ENCODE measurements around the gene MGRN1. TPM values are rescaled to one million over a fixed set of nuclear protein-coding genes. Genes with fewer than 3 reads are reported as not detected.

The MGRN1 gene
- total RNA-seq, 1 experiment from 2014 or later: 72.3 TPM

GRCh38 chr16:4686497-4687210 lies 62.0 kb downstream of the MGRN1 start:
- ChIA-PET POLR2A (no interaction called here), CTCF (no interaction called here)
- BruUV-seq (replicated peaks): no TSS peak
- H3K36me3 ChIP-seq (ENCODE audit: control insufficient read depth, insufficient read depth, low read length): peaks cover 7% of the 10 kb centered on the region
- intact Hi-C loops (cut with micrococcal nuclease; ENCODE audit: unreplicated experiment): no loop called here
- Mint-ChIP-seq H3K9me3 (ENCODE audit: unreplicated experiment) (no peaks in the 10 kb centered on the region), H3K36me3 (ENCODE audit: insufficient read depth, unreplicated experiment) (peaks cover 4% of the 10 kb centered on the region), H3K27me3 (ENCODE audit: insufficient read depth, unreplicated experiment) (no peaks in the 10 kb centered on the region), H3K27ac (ENCODE audit: unreplicated experiment) (no peak overlapping the region), H3K4me3 (ENCODE audit: unreplicated experiment) (no peak overlapping the region), H3K4me1 (ENCODE audit: low read depth, unreplicated experiment) (no peaks in the 10 kb centered on the region)
- no peaks in the 10 kb centered on the region for H3K27me3 ChIP-seq (replicated peaks; ENCODE audit: control insufficient read depth, insufficient read depth, low read length)
- no peak for TF ChIP-seq CTCF (IDR thresholded peaks at IDR 0.05; ENCODE audit: insufficient read depth in 1 of 2, low read depth in 1 of 2, low read length in 1 of 2, severe bottlenecking in 1 of 2, unreplicated experiment in 1 of 2)
- H3K9me3 ChIP-seq: no peaks in the 10 kb centered on the region
- H3K4me3 ChIP-seq (ENCODE audit: low read depth, low read length): no peak overlapping the region
- DNase-seq: no peak
- H3K4me1 ChIP-seq: no peaks in the 10 kb centered on the region

DNA sequence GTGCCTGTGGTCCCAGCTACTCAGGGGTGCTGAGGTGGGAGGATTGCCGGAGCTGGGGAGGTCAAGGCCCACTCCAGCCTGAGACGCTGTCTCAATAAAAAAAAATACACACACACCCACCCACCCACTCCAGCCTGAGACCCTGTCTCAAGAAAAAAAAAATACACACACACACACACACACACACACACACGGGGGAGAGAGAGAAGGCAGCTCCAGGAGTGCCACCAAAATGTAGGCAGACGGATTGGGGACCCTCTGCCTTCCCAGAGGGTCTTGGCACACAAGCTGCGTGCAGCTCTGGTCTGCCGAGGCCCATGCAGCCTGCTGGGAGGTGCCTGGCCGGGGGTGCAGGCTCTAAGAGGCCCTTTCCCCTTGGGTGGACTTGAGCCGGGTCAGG lies 62.8 kb downstream of the MGRN1 start:
- 0 out of 2 replicates have a peak, but pooled peaks cover 1% of the 10 kb centered on the region for H3K4me1 ChIP-seq
- no peak overlapping the region for H3K4me3 Mint-ChIP-seq (ENCODE audit: unreplicated experiment)
- H3K4me1 Mint-ChIP-seq (ENCODE audit: low read depth, unreplicated experiment): no peaks in the 10 kb centered on the region
- H3K9me3 Mint-ChIP-seq (ENCODE audit: unreplicated experiment): no peaks in the 10 kb centered on the region
- H3K27me3 Mint-ChIP-seq (ENCODE audit: insufficient read depth, unreplicated experiment): no peaks in the 10 kb centered on the region
- intact Hi-C loops (cut with micrococcal nuclease; ENCODE audit: unreplicated experiment): no loop called here
- DNase-seq: no peak
- ChIA-PET POLR2A (no interaction called here), CTCF (no interaction called here)
- H3K27me3 ChIP-seq (replicated peaks; ENCODE audit: control insufficient read depth, insufficient read depth, low read length): no peaks in the 10 kb centered on the region
- no TSS peak for BruUV-seq (replicated peaks)
- TF ChIP-seq CTCF (IDR thresholded peaks at IDR 0.05; ENCODE audit: insufficient read depth in 1 of 2, low read depth in 1 of 2, low read length in 1 of 2, severe bottlenecking in 1 of 2, unreplicated experiment in 1 of 2): no peak
- H3K9me3 ChIP-seq: no peaks in the 10 kb centered on the region
- peaks cover 7% of the 10 kb centered on the region for H3K36me3 ChIP-seq (ENCODE audit: control insufficient read depth, insufficient read depth, low read length)
- H3K36me3 Mint-ChIP-seq (ENCODE audit: insufficient read depth, unreplicated experiment): peaks cover 3% of the 10 kb centered on the region
- no peak overlapping the region for H3K27ac Mint-ChIP-seq (ENCODE audit: unreplicated experiment)
- no peak overlapping the region for H3K4me3 ChIP-seq (ENCODE audit: low read depth, low read length)

- Mint-ChIP-seq H3K36me3 (ENCODE audit: insufficient read depth, unreplicated experiment) (peaks cover 8% of the 10 kb centered on the region), H3K9me3 (ENCODE audit: unreplicated experiment) (no peaks in the 10 kb centered on the region), H3K4me3 (ENCODE audit: unreplicated experiment) (no peak overlapping the region), H3K27me3 (ENCODE audit: insufficient read depth, unreplicated experiment) (no peaks in the 10 kb centered on the region), H3K4me1 (ENCODE audit: low read depth, unreplicated experiment) (no peaks in the 10 kb centered on the region), H3K27ac (ENCODE audit: unreplicated experiment) (no peak overlapping the region)
- Histone ChIP-seq H3K9me3 (no peaks in the 10 kb centered on the region), H3K4me3 (ENCODE audit: low read depth, low read length) (no peak overlapping the region), H3K4me1 (0 out of 2 replicates have a peak, but pooled peaks cover 6% of the 10 kb centered on the region), H3K36me3 (ENCODE audit: control insufficient read depth, insufficient read depth, low read length) (peaks cover 5% of the 10 kb centered on the region), H3K27me3 (replicated peaks; ENCODE audit: control insufficient read depth, insufficient read depth, low read length) (no peaks in the 10 kb centered on the region)
- DNase-seq: no peak
- POLR2A ChIA-PET: no interaction called here
- BruUV-seq (replicated peaks): no TSS peak
- CTCF ChIA-PET: no interaction called here
- intact Hi-C loops (cut with micrococcal nuclease; ENCODE audit: unreplicated experiment): no loop called here
- TF ChIP-seq CTCF (IDR thresholded peaks at IDR 0.05; ENCODE audit: insufficient read depth in 1 of 2, low read depth in 1 of 2, low read length in 1 of 2, severe bottlenecking in 1 of 2, unreplicated experiment in 1 of 2): no peak
These were observed 63.5 kb downstream of the MGRN1 start for GRCh38 chr16:4687946-4688673.
